HL-60 (cell line): ENCODE measurements around the gene RAC2.

ENCODE experiments used
- DNase-seq, 2 experiments: peaks; one replicate each; pipeline ENCODE4 v3.0.0-alpha.2; 2010 to 2020; ENCODE audit warnings: low read depth in 1 of 2, low spot score in 1 of 2
- H3K27ac ChIP-seq: fragments of 250-450 bp; sonication (Bioruptor Pico); replicated peaks from 2 replicates; pipeline ENCODE4 v1.5.1; 2020; ENCODE audit warnings: mild to moderate bottlenecking, moderate library complexity
- H3K27me3 ChIP-seq: fragments of 250-450 bp; sonication (Bioruptor Pico); 2 replicates; pipeline ENCODE4 v1.5.1; 2021; ENCODE audit warnings: mild to moderate bottlenecking, moderate library complexity; ENCODE audit not compliant: insufficient read depth, poor library complexity, severe bottlenecking
- H3K4me3 ChIP-seq: replicated peaks from 2 replicates; pipeline ENCODE4 v1.5.1; 2011; ENCODE audit warnings: mild to moderate bottlenecking, control low read depth, low read length; ENCODE audit not compliant: insufficient read depth
- CTCF ChIP-seq: IDR thresholded peaks from one replicate; pipeline ENCODE4 v1.5.1; 2011; ENCODE audit warnings: low read length, control low read depth, inconsistent platforms; ENCODE audit not compliant: insufficient read depth
- GABPA ChIP-seq: IDR thresholded peaks from 2 replicates; pipeline ENCODE4 v1.6.1; 2012; ENCODE audit warnings: low read depth
- POLR2AphosphoS5 ChIP-seq: IDR thresholded peaks from 2 replicates; pipeline ENCODE4 v1.6.1; 2012; ENCODE audit warnings: low read depth
- REST ChIP-seq: IDR thresholded peaks from 2 replicates; pipeline ENCODE4 v1.6.1; 2012; ENCODE audit warnings: low read depth; ENCODE audit not compliant: insufficient replicate concordance
- SPI1 ChIP-seq: IDR thresholded peaks from 2 replicates; pipeline ENCODE4 v1.6.1; 2012; ENCODE audit warnings: low read depth, mild to moderate bottlenecking, borderline replicate concordance

The RAC2 gene

GRCh38 chr22:37220543-37220981, 23.5 kb downstream of the RAC2 start:
- H3K4me3 ChIP-seq: no peak overlapping the region

DNA sequence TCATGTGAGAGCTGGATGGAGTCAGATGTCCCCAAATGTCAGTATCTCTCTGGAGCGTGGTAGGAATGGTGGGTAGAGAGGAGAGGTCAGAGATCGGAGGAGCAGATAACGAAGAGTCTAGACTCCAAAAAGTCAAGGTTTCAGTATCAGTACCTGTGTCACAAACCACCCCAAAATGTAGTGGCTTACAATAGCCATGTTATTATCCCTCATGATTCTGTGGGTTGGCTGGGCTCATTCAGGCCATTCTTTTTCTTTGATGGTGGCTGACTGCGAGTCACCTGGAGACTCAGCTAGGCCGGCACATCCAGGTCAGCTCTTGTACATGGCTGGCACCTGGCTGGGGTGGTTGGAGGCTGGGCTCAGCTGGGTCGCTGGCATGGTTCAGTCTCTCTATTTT, 24.5 kb downstream of the RAC2 start:
- Histone ChIP-seq H3K27ac (no peak overlapping the region), H3K27me3 (no peaks in the 10 kb centered on the region), H3K4me3 (no peak overlapping the region)
- no peak for TF ChIP-seq REST
- no peak for TF ChIP-seq SPI1
- no peak for TF ChIP-seq GABPA
- TF ChIP-seq POLR2AphosphoS5: no peak
- TF ChIP-seq CTCF: no peak
- DNase-seq: no peak

More at GRCh38 chr22:37220543-37220981, 23.5 kb downstream of the RAC2 start:
- TF ChIP-seq REST: no peak
- no peak for TF ChIP-seq POLR2AphosphoS5
- TF ChIP-seq GABPA: no peak
- no peak for TF ChIP-seq SPI1
- no peak for TF ChIP-seq CTCF
- no peaks in the 10 kb centered on the region for H3K27me3 ChIP-seq
- H3K27ac ChIP-seq: no peak overlapping the region
- no peak for DNase-seq

DNA sequence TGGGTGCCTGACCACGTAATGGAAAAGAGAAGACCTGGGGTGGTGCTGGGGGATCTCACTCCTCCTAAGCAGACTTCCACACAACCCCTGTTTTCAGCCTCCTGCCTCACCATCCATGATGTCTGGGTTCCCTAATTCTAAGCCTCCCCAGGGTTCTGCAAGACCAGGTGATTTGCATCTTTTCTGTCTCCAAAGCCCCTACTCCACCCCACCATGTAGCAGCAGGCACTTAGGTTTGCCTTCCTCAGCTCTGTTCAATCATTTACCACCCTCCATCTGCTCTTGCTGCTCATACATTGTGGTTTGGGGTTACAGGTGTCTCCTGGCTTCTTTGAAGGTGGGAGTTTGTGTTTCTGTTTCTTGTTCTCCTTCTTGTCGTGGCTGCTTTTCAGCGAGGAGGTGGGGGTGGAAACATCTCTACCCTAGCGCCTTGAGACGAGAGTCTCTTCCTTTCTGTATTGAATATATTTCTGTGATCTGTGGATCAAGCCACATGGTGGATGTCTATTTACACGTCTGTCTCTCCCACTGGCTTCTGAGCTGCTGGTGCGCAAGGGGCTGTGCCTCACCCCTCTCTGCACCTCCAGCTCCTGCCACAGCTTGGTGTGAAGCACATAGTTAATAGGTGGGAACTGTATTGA, 25.2 kb downstream of the RAC2 start:
- no peak overlapping the region for H3K4me3 ChIP-seq
- H3K27ac ChIP-seq: no peak overlapping the region
- DNase-seq: no peak
- TF ChIP-seq SPI1 (peak; percentile 18; the same call in 1 of the 2 replicates), CTCF (no peak), REST (no peak), POLR2AphosphoS5 (peak; percentile 17; the same call in 1 of the 2 replicates)
- no peaks in the 10 kb centered on the region for H3K27me3 ChIP-seq
